H1 (cell line): ENCODE results near the gene SASS6. TPM values are rescaled to one million over a fixed set of nuclear protein-coding genes. Genes with fewer than 3 reads are reported as not detected.

Source experiments
- CTCF ChIA-PET: fragments of 300-600 bp; sonication (Branson Sonifier 250); formaldehyde crosslinking; loops from one replicate; lab custom pipeline; 2021; ENCODE audit not compliant: partially characterized antibody; lab: Charles Lee
- POLR2A ChIA-PET: fragments of 300-600 bp; sonication (Branson Sonifier 250); formaldehyde crosslinking; loops from one replicate; lab custom pipeline; 2021; ENCODE audit warnings: inconsistent platforms; ENCODE audit not compliant: partially characterized antibody; lab: Charles Lee
- DNase-seq, 2 experiments: peaks; one replicate each; pipeline versions ENCODE4 v3.0.0 to v3.0.0-alpha.2; 2010 to 2022; ENCODE audit warnings: low spot score in 2 of 2, low read depth in 1 of 2, mixed read lengths in 1 of 2
- FAIRE-seq: peaks from 2 replicates; lab custom pipeline; 2011; peaks lifted over from hg19 to GRCh38; lab: Jason Lieb, UNC
- H2AFZ ChIP-seq: 2 replicates; pipeline ENCODE4 v1.8.1; 2012; ENCODE audit warnings: low read length, inconsistent platforms
- H2AK5ac ChIP-seq: 2 replicates; pipeline ENCODE4 v1.6.1; 2013; ENCODE audit warnings: low read depth, low read length
- H2BK120ac ChIP-seq: replicated peaks from 2 replicates; pipeline ENCODE3; 2013; ENCODE audit warnings: low read depth, low read length, inconsistent platforms
- H2BK12ac ChIP-seq: 2 replicates; pipeline ENCODE4 v1.6.1; 2013; ENCODE audit warnings: low read depth, low read length
- H2BK15ac ChIP-seq: 2 replicates; pipeline ENCODE4 v1.6.1; 2013; ENCODE audit warnings: low read length
- H2BK20ac ChIP-seq: 2 replicates; pipeline ENCODE4 v1.6.1; 2013; ENCODE audit warnings: low read length
- H2BK5ac ChIP-seq: 2 replicates; pipeline ENCODE4 v1.6.1; 2013; ENCODE audit warnings: low read depth, low read length
- H3K14ac ChIP-seq: 2 replicates; pipeline ENCODE4 v1.6.1; 2013; ENCODE audit warnings: inconsistent platforms; ENCODE audit not compliant: insufficient read length
- H3K18ac ChIP-seq: 2 replicates; pipeline ENCODE4 v1.6.1; 2013; ENCODE audit warnings: low read length; ENCODE audit errors: extremely low read depth
- H3K23ac ChIP-seq: 2 replicates; pipeline ENCODE4 v1.6.1; 2013; ENCODE audit warnings: inconsistent platforms; ENCODE audit not compliant: insufficient read length
- H3K23me2 ChIP-seq: 2 replicates; pipeline ENCODE4 v1.6.1; 2013; ENCODE audit warnings: low read depth, low read length
- H3K27ac ChIP-seq: 2 replicates; pipeline ENCODE4 v1.6.1; 2011; ENCODE audit warnings: low read depth, low read length, inconsistent platforms
- H3K27me3 ChIP-seq, 4 experiments: replicated peaks in 1 of 4; 1 replicate in 1 of 4; 2 replicates in 3 of 4; pipeline versions ENCODE4 v1.6.1 to v1.8.1; 2011 to 2013; ENCODE audit warnings: low read length in 3 of 4, mild to moderate bottlenecking in 3 of 4, inconsistent platforms in 2 of 4, mixed read lengths in 2 of 4, moderate library complexity in 1 of 4; ENCODE audit not compliant: control insufficient read depth in 3 of 4, insufficient read depth in 3 of 4; ENCODE audit errors: extremely low read depth in 1 of 4
- H3K36me3 ChIP-seq, 4 experiments: 2 replicates each; pipeline versions ENCODE4 v1.6.1 to v1.8.1; 2011 to 2013; ENCODE audit warnings: mild to moderate bottlenecking in 4 of 4, low read length in 3 of 4, moderate library complexity in 2 of 4, control low read depth in 1 of 4, inconsistent platforms in 1 of 4; ENCODE audit not compliant: insufficient read depth in 4 of 4, control insufficient read depth in 2 of 4
- H3K4ac ChIP-seq: replicated peaks from 2 replicates; pipeline ENCODE3; 2013; ENCODE audit warnings: low read length, low read depth, mixed read lengths, inconsistent platforms; ENCODE audit not compliant: insufficient read length
- H3K4me1 ChIP-seq, 4 experiments: replicated peaks in 1 of 4; 1 replicate in 1 of 4; 2 replicates in 3 of 4; pipeline versions ENCODE4 v1.6.1 to v1.8.1; 2011 to 2013; ENCODE audit warnings: low read length in 3 of 4, inconsistent platforms in 2 of 4, mixed read lengths in 1 of 4; ENCODE audit not compliant: insufficient read depth in 4 of 4, control insufficient read depth in 3 of 4
- H3K4me2 ChIP-seq, 2 experiments: 2 replicates each; pipeline versions ENCODE4 v1.6.1 to v1.8.1; 2011 to 2013; ENCODE audit warnings: low read depth in 2 of 2, low read length in 2 of 2, control low read depth in 1 of 2, inconsistent platforms in 1 of 2, mild to moderate bottlenecking in 1 of 2; ENCODE audit not compliant: insufficient read depth in 1 of 2
- H3K4me3 ChIP-seq, 4 experiments: fragments of 200-600, 300-600 bp in 1 of 4; sonication (generic), shearing (Covaris generic), sonication (Bioruptor Twin) in 1 of 4; 2 replicates each; pipeline versions ENCODE4 v1.5.1 to v1.8.1; 2011 to 2016; ENCODE audit warnings: low read length in 4 of 4, low read depth in 3 of 4, control low read depth in 2 of 4, inconsistent platforms in 2 of 4, mild to moderate bottlenecking in 2 of 4, mixed read lengths in 1 of 4, moderate library complexity in 1 of 4; ENCODE audit not compliant: insufficient read depth in 2 of 4; ENCODE audit errors: extremely low read depth in 1 of 4
- H3K56ac ChIP-seq: replicated peaks from 2 replicates; pipeline ENCODE3; 2013; ENCODE audit warnings: low read depth, mild to moderate bottlenecking, mixed read lengths, low read length, inconsistent platforms; ENCODE audit not compliant: insufficient read length
- H3K79me1 ChIP-seq: 2 replicates; pipeline ENCODE4 v1.6.1; 2013; ENCODE audit warnings: low read depth, low read length, control low read depth
- H3K79me2 ChIP-seq, 2 experiments: 2 replicates each; pipeline versions ENCODE4 v1.6.1 to v1.8.1; 2012 to 2013; ENCODE audit warnings: low read length in 2 of 2, mild to moderate bottlenecking in 2 of 2, inconsistent platforms in 1 of 2; ENCODE audit not compliant: insufficient read depth in 2 of 2, control insufficient read depth in 1 of 2
- H3K9ac ChIP-seq, 4 experiments: replicated peaks in 1 of 4; 1 replicate in 1 of 4; 2 replicates in 3 of 4; pipeline versions ENCODE4 v1.6.1 to v1.8.1; 2011 to 2013; ENCODE audit warnings: low read depth in 3 of 4, low read length in 3 of 4, control low read depth in 2 of 4, mild to moderate bottlenecking in 2 of 4, moderate library complexity in 2 of 4, inconsistent platforms in 1 of 4; ENCODE audit errors: extremely low read depth in 1 of 4
- H3K9me3 ChIP-seq, 2 experiments: 2 replicates each; pipeline versions ENCODE4 v1.6.1 to v1.8.1; 2012 to 2013; ENCODE audit warnings: mild to moderate bottlenecking in 2 of 2, moderate library complexity in 2 of 2, control low read depth in 1 of 2, inconsistent platforms in 1 of 2, low read depth in 1 of 2, low read length in 1 of 2, mixed read lengths in 1 of 2; ENCODE audit not compliant: insufficient read depth in 2 of 2
- H4K20me1 ChIP-seq, 2 experiments: replicated peaks in 1 of 2; 2 replicates each; pipeline versions ENCODE3 to v1.8.1; 2011 to 2013; ENCODE audit warnings: inconsistent platforms in 2 of 2, low read length in 2 of 2, mild to moderate bottlenecking in 1 of 2; ENCODE audit not compliant: insufficient read depth in 2 of 2, control insufficient read depth in 1 of 2
- H4K5ac ChIP-seq: 2 replicates; pipeline ENCODE4 v1.6.1; 2013; ENCODE audit warnings: low read length, low read depth, mixed read lengths, inconsistent platforms; ENCODE audit not compliant: insufficient read length
- H4K8ac ChIP-seq: 2 replicates; pipeline ENCODE4 v1.8.0; 2013; ENCODE audit warnings: mild to moderate bottlenecking, moderate library complexity, low read length, inconsistent platforms; ENCODE audit not compliant: insufficient read depth; ENCODE audit errors: extremely low read depth
- H4K91ac ChIP-seq: replicated peaks from 2 replicates; pipeline ENCODE3; 2013; ENCODE audit warnings: low read length, mixed read lengths, inconsistent platforms; ENCODE audit not compliant: insufficient read length
- BACH1 ChIP-seq: IDR thresholded peaks from 2 replicates; pipeline ENCODE4 v1.6.1; 2012; ENCODE audit warnings: low read length, improper control_type of control experiment
- CREB1 ChIP-seq: IDR thresholded peaks from 2 replicates; pipeline ENCODE4 v1.6.1; 2012; ENCODE audit warnings: inconsistent platforms
- EP300 ChIP-seq, 2 experiments: IDR thresholded peaks; 1 replicate in 1 of 2; 2 replicates in 1 of 2; pipeline ENCODE4 v1.6.1; 2011 to 2012; ENCODE audit warnings: low read depth in 2 of 2, low read length in 2 of 2, mild to moderate bottlenecking in 2 of 2, borderline replicate concordance in 1 of 2, inconsistent platforms in 1 of 2, moderate library complexity in 1 of 2
- JUND ChIP-seq: IDR thresholded peaks from 2 replicates; pipeline ENCODE4 v1.6.1; 2011; ENCODE audit warnings: mild to moderate bottlenecking, improper control_type of control experiment, low read length
- MAFK ChIP-seq: IDR thresholded peaks from 2 replicates; pipeline ENCODE4 v1.6.1; 2012; ENCODE audit warnings: low read depth, mild to moderate bottlenecking, improper control_type of control experiment, low read length
- RXRA ChIP-seq: IDR thresholded peaks from 2 replicates; pipeline ENCODE4 v1.6.1; 2011; ENCODE audit warnings: low read depth, mild to moderate bottlenecking, low read length, moderate library complexity; ENCODE audit not compliant: insufficient read depth
- WGBS, 2 experiments: shearing (Covaris generic) in 1 of 2; methylation state at CpG; one replicate each; pipeline versions ENCODE4 v1.1.6 to v1.1.7; 2013 to 2015; ENCODE audit warnings: low lambda C conversion rate in 2 of 2, mixed read lengths in 2 of 2, inconsistent platforms in 1 of 2, low coverage in 1 of 2, missing lambda C conversion rate in 1 of 2; ENCODE audit not compliant: insufficient replicate concordance in 2 of 2, insufficient coverage in 1 of 2, insufficient read length in 1 of 2; ENCODE audit errors: extremely low coverage in 1 of 2, missing lambda C conversion rate in 1 of 2; 5-methylcytosine and 5-hydroxymethylcytosine counted together
- polyA plus RNA-seq, 7 experiments: library from polyadenylated mRNA; depleted of rRNA in 3 of 7; stranded (reverse) in 5 of 7; unstranded in 2 of 7; fragments of >200 nt in 5 of 7; fragments of 200-250 nt in 2 of 7; gene quantifications; 1 replicate in 5 of 7; 2 replicates in 1 of 7; 4 replicates in 1 of 7; pipeline versions ENCODE4 v1.2.1 to v1.2.3, GENCODE V29; 2011 to 2013; ENCODE audit warnings: missing spikeins in 2 of 7, mixed read lengths in 2 of 7
- total RNA-seq: library from RNA; stranded (reverse); fragmentation: NEBNext Ultra II Directional; extraction: Animal tissue kit (Norgen Biotek cat#: 25700); gene quantifications from 2 replicates; pipeline ENCODE4 v1.2.1, GENCODE V29; 2021
- TF ChIP-seq, protein P1 (sequence below), 3 experiments: IDR thresholded peaks; 1 replicate in 2 of 3; 2 replicates in 1 of 3; pipeline versions ENCODE4 v1.5.1 to v1.6.1; 2011; ENCODE audit warnings: low read length in 3 of 3, mild to moderate bottlenecking in 3 of 3, inconsistent platforms in 2 of 3, low read depth in 1 of 3, moderate library complexity in 1 of 3; ENCODE audit not compliant: insufficient read depth in 1 of 3; ENCODE audit errors: control extremely low read depth in 1 of 3

SASS6 gene
- total and polyA plus RNA-seq, 2 of the 8 experiments (the other 6 are each of a cell fraction or from before 2014, with no cell fraction given), result 1.2 to 13.8 TPM

DNA sequence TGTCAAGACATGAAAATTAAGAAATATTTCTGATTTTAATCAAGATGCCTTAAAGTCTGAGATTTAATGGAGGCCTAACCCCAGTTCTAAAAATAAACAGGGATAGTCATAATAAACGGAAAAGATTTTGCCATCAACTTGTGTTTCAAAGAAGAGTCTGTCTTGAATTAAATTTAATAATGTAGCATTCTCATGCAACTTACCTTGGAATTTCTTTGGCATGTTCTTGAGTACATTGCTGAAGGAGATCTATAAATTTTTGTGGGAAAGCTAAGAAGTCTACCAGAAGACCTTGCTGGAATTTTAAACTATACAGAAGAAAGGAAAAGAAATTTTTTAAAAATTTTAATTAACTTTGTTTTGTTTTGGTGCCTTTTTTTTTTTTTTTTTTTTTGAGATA lies 10.6 kb downstream of the SASS6 start:
- no peak overlapping the region for H3K4me3 ChIP-seq
- ChIA-PET POLR2A (no interaction called here), CTCF (interaction anchor here (0.6 kb wide), 1 partner anchor 68 kb away, joined by 5 read pairs; no protein-coding TSS in a partner anchor)
- no peak overlapping the region for H4K91ac ChIP-seq
- no peak overlapping the region for H3K23ac ChIP-seq
- no peak overlapping the region for H3K27ac ChIP-seq
- no peak overlapping the region for H2BK15ac ChIP-seq
- H4K5ac ChIP-seq, result no peak overlapping the region
- no peaks in the 10 kb centered on the region for H3K4me1 ChIP-seq
- peaks cover 0 to 34% (median 12%) of the 10 kb centered on the region in 4 experiments; a peak in 6 of 8 replicates for H3K36me3 ChIP-seq
- H3K27me3 ChIP-seq, result no peaks in the 10 kb centered on the region
- no peaks in the 10 kb centered on the region for H3K79me1 ChIP-seq
- FAIRE-seq (no peak), DNase-seq (no peak)
- H2BK12ac ChIP-seq, result no peak overlapping the region
- no peak overlapping the region for H3K18ac ChIP-seq
- no peak overlapping the region for H4K8ac ChIP-seq
- peaks cover 4 to 5% of the 10 kb centered on the region in 2 experiments for H4K20me1 ChIP-seq
- H3K4ac ChIP-seq, result no peak overlapping the region
- H3K23me2 ChIP-seq, result no peaks in the 10 kb centered on the region
- no peak overlapping the region for H3K56ac ChIP-seq
- WGBS, 2 experiments, result 83% methylated on average over 1 of the region's 1 CpG; no CpG with 5 or more reads in 1 of the 2 experiments
- no peak overlapping the region for H3K4me2 ChIP-seq
- H2BK5ac ChIP-seq, result no peak overlapping the region
- H3K14ac ChIP-seq, result no peak overlapping the region
- H2BK20ac ChIP-seq, result no peak overlapping the region
- H2AFZ ChIP-seq, result no peak overlapping the region
- no peaks in the 10 kb centered on the region for H3K9me3 ChIP-seq
- peaks cover 0 to 16% of the 10 kb centered on the region in 2 experiments; a peak in 2 of 4 replicates for H3K79me2 ChIP-seq
- H2BK120ac ChIP-seq, result no peak overlapping the region
- H2AK5ac ChIP-seq, result no peak overlapping the region
- TF ChIP-seq CREB1 (no peak), RXRA (no peak), EP300 (IDR thresholded peaks at IDR 0.05; ENCODE audit: borderline replicate concordance in 1 of 2, low read depth in 2 of 2, low read length in 2 of 2) (no peak), BACH1 (no peak), MAFK (no peak), JUND (no peak)
- TF ChIP-seq, protein P1, sequence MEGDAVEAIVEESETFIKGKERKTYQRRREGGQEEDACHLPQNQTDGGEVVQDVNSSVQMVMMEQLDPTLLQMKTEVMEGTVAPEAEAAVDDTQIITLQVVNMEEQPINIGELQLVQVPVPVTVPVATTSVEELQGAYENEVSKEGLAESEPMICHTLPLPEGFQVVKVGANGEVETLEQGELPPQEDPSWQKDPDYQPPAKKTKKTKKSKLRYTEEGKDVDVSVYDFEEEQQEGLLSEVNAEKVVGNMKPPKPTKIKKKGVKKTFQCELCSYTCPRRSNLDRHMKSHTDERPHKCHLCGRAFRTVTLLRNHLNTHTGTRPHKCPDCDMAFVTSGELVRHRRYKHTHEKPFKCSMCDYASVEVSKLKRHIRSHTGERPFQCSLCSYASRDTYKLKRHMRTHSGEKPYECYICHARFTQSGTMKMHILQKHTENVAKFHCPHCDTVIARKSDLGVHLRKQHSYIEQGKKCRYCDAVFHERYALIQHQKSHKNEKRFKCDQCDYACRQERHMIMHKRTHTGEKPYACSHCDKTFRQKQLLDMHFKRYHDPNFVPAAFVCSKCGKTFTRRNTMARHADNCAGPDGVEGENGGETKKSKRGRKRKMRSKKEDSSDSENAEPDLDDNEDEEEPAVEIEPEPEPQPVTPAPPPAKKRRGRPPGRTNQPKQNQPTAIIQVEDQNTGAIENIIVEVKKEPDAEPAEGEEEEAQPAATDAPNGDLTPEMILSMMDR (IDR thresholded peaks at IDR 0.05; ENCODE audit: control extremely low read depth in 1 of 3, insufficient read depth in 1 of 3, low read depth in 1 of 3, low read length in 3 of 3), result no peak
- no peak overlapping the region for H3K9ac ChIP-seq
